GM23338 (cell line): ENCODE measurements around the gene EZR. TPM values are rescaled to one million over a fixed set of nuclear protein-coding genes. Genes with fewer than 3 reads are reported as not detected.
A peak's percentile ranks its signal among the peaks of the same experiment; 100 is the strongest.

Experiments
- ATAC-seq: fragments of 200-7000 bp; cut with Tn5 transposase; 3 replicates; pipeline ENCODE4 v1.9.1; 2020
- DNase-seq: peaks from one replicate; pipeline ENCODE4 v3.0.0-alpha.2; 2015; ENCODE audit warnings: low spot score
- H2AFZ ChIP-seq: fragments of 200-600 bp; sonication (generic); 2 replicates; pipeline ENCODE4 v1.8.0; 2016; ENCODE audit warnings: antibody characterized with exemption, mild to moderate bottlenecking, moderate library complexity
- H3F3A ChIP-seq: fragments of 200-600 bp; sonication (generic); replicated peaks from 2 replicates; pipeline ENCODE4 v1.8.0; 2017; ENCODE audit warnings: antibody characterized with exemption, mixed run types, low read depth
- H3K27ac ChIP-seq: fragments of 200-600 bp; sonication (generic); 2 replicates; pipeline ENCODE4 v1.6.1; 2016; ENCODE audit warnings: low read depth
- H3K27me3 ChIP-seq: fragments of 200-600 bp; sonication (generic); 2 replicates; pipeline ENCODE4 v1.8.0; 2016; ENCODE audit warnings: mild to moderate bottlenecking, mixed run types, moderate library complexity; ENCODE audit not compliant: insufficient read depth
- H3K36me3 ChIP-seq: fragments of 200-600 bp; sonication (generic); 2 replicates; pipeline ENCODE4 v1.8.0; 2016; ENCODE audit warnings: mild to moderate bottlenecking; ENCODE audit not compliant: insufficient read depth
- H3K4me1 ChIP-seq: fragments of 200-600 bp; sonication (generic); 2 replicates; pipeline ENCODE4 v1.8.0; 2016; ENCODE audit warnings: mild to moderate bottlenecking, moderate library complexity; ENCODE audit not compliant: insufficient read depth
- H3K4me2 ChIP-seq: fragments of 200-600 bp; sonication (generic); 2 replicates; pipeline ENCODE4 v1.7.1; 2017; ENCODE audit warnings: mixed run types
- H3K4me3 ChIP-seq: fragments of 200-600 bp; sonication (generic); 2 replicates; pipeline ENCODE4 v1.6.1; 2016; ENCODE audit warnings: mixed run types
- H3K79me2 ChIP-seq: fragments of 200-600 bp; sonication (generic); replicated peaks from 2 replicates; pipeline ENCODE4 v1.8.0; 2017; ENCODE audit warnings: mild to moderate bottlenecking; ENCODE audit not compliant: insufficient read depth
- H3K9me2 ChIP-seq: fragments of 200-600 bp; sonication (generic); 2 replicates; pipeline ENCODE4 v1.8.0; 2017; ENCODE audit not compliant: insufficient read depth
- H4K20me1 ChIP-seq: fragments of 200-600 bp; sonication (generic); replicated peaks from 2 replicates; pipeline ENCODE4 v1.8.0; 2017; ENCODE audit warnings: mild to moderate bottlenecking; ENCODE audit not compliant: insufficient read depth
- H3K27ac Mint-ChIP-seq: 2 replicates; pipeline ENCODE4 v1.8.0; 2020; ENCODE audit warnings: inconsistent platforms, mild to moderate bottlenecking, moderate library complexity, mixed read lengths
- H3K27me3 Mint-ChIP-seq: 3 replicates; pipeline ENCODE4 v1.8.0; 2022; ENCODE audit warnings: low read depth, mild to moderate bottlenecking, moderate library complexity, mixed read lengths, inconsistent platforms; ENCODE audit not compliant: insufficient read depth, poor library complexity
- H3K36me3 Mint-ChIP-seq: 3 replicates; pipeline ENCODE4 v1.8.0; 2021; ENCODE audit warnings: low read depth, mild to moderate bottlenecking, inconsistent platforms, moderate library complexity, mixed read lengths
- H3K4me1 Mint-ChIP-seq: 3 replicates; pipeline ENCODE4 v1.8.0; 2020; ENCODE audit warnings: mild to moderate bottlenecking, inconsistent platforms, mixed read lengths
- H3K4me3 Mint-ChIP-seq: 3 replicates; pipeline ENCODE4 v1.8.0; 2021; ENCODE audit warnings: moderate library complexity, mild to moderate bottlenecking, inconsistent platforms, mixed read lengths
- H3K9me3 Mint-ChIP-seq: 3 replicates; pipeline ENCODE4 v1.8.0; 2020; ENCODE audit warnings: moderate library complexity, mild to moderate bottlenecking, inconsistent platforms, mixed read lengths
- CTCF ChIP-seq, 2 experiments: fragments of 200-600 bp in 1 of 2; sonication (generic) in 1 of 2; conservative IDR thresholded peaks; 2 replicates each; pipeline versions ENCODE4 v1.5.1 to v1.6.1; 2016 to 2017; ENCODE audit warnings: antibody characterized with exemption in 2 of 2, low read depth in 2 of 2, mild to moderate bottlenecking in 2 of 2, moderate library complexity in 1 of 2
- ETS1 ChIP-seq: IDR thresholded peaks from 2 replicates; pipeline ENCODE4 v1.6.1; 2016; ENCODE audit warnings: antibody characterized with exemption
- EZH2 ChIP-seq: fragments of 200-600 bp; sonication (generic); IDR thresholded peaks from one replicate; pipeline ENCODE4 v1.8.0; 2017; ENCODE audit warnings: antibody characterized with exemption, mild to moderate bottlenecking, low read depth; ENCODE audit not compliant: unreplicated experiment
- EZH2phosphoT487 ChIP-seq: fragments of 200-600 bp; sonication (generic); IDR thresholded peaks from one replicate; pipeline ENCODE4 v1.8.1; 2018; ENCODE audit warnings: antibody characterized with exemption; ENCODE audit not compliant: unreplicated experiment
- JUNB ChIP-seq: IDR thresholded peaks from one replicate; pipeline ENCODE4 v1.6.1; 2016; ENCODE audit warnings: antibody characterized with exemption; ENCODE audit not compliant: unreplicated experiment
- NANOG ChIP-seq: IDR thresholded peaks from 2 replicates; pipeline ENCODE4 v1.6.1; 2016; ENCODE audit warnings: antibody characterized with exemption, borderline replicate concordance
- POLR2AphosphoS5 ChIP-seq: IDR thresholded peaks from 2 replicates; pipeline ENCODE4 v1.6.1; 2016; ENCODE audit warnings: antibody characterized with exemption, low read depth
- REST ChIP-seq: IDR thresholded peaks from one replicate; pipeline ENCODE4 v1.6.1; 2018; ENCODE audit warnings: antibody characterized with exemption; ENCODE audit not compliant: unreplicated experiment
- STAT1 ChIP-seq: IDR thresholded peaks from one replicate; pipeline ENCODE4 v1.6.1; 2016; ENCODE audit warnings: antibody characterized with exemption; ENCODE audit not compliant: unreplicated experiment
- ZNF114 ChIP-seq: fragments of 250-450 bp; sonication (Bioruptor Pico); IDR thresholded peaks from 2 replicates; pipeline ENCODE4 v1.5.0; 2020; ENCODE audit warnings: mild to moderate bottlenecking, moderate library complexity
- ZNF331 ChIP-seq: fragments of 250-450 bp; sonication (Bioruptor Pico); IDR thresholded peaks from 2 replicates; pipeline ENCODE4 v1.5.0; 2020; ENCODE audit warnings: low read depth, mild to moderate bottlenecking, moderate library complexity
- ZNF462 ChIP-seq: fragments of 250-450 bp; sonication (Bioruptor Pico); IDR thresholded peaks from 2 replicates; pipeline ENCODE4 v1.5.0; 2020; ENCODE audit warnings: mild to moderate bottlenecking, moderate library complexity
- polyA plus RNA-seq: library from polyadenylated mRNA; unstranded; fragments of >200 nt; fragmentation: Nextera tagmentation; extraction: Ambion mirVana; gene quantifications from 2 replicates; pipeline ENCODE4 v1.2.1, GENCODE V29; 2016
- total RNA-seq: library from RNA; depleted of rRNA; stranded (reverse); fragments of >200 nt; shearing (Covaris generic); gene quantifications from 2 replicates; pipeline ENCODE4 v1.2.3, GENCODE V29; 2014

EZR gene
- total and polyA plus RNA-seq, 2 experiments from 2014 or later: 199 to 208 TPM

- TF ChIP-seq REST: no peak
- no peak for TF ChIP-seq EZH2
- TF ChIP-seq JUNB: no peak
- TF ChIP-seq NANOG: no peak
- TF ChIP-seq POLR2AphosphoS5: no peak
- no peak for TF ChIP-seq CTCF (conservative IDR thresholded peaks at IDR 0.05; ENCODE audit: low read depth in 2 of 2)
- no peak for TF ChIP-seq EZH2phosphoT487
- no peak for TF ChIP-seq ZNF114
- TF ChIP-seq STAT1: no peak
- TF ChIP-seq ETS1: no peak
- TF ChIP-seq ZNF331 (CRISPR knock-in tag): no peak
Observed at GRCh38 chr6:158812611-158813010, 6.6 kb downstream of the EZR start (continued).

- Histone ChIP-seq H3K79me2 (peaks cover 100% of the 10 kb centered on the region), H3K4me1 (peaks cover 95% of the 10 kb centered on the region), H3K4me2 (peak overlapping the region; percentile 49), H3K27me3 (no peaks in the 10 kb centered on the region), H3K36me3 (peaks cover 14% of the 10 kb centered on the region), H3F3A (0 out of 2 replicates have a peak, but pooled peaks cover 8% of the 10 kb centered on the region), H2AFZ (no peak overlapping the region), H3K27ac (peak overlapping the region; percentile 73), H4K20me1 (peaks cover 86% of the 10 kb centered on the region), H3K9me2 (no peaks in the 10 kb centered on the region), H3K4me3 (peak overlapping the region; percentile 21)
- peaks cover 76% of the 10 kb centered on the region for H3K36me3 Mint-ChIP-seq
- peaks cover 15% of the 10 kb centered on the region for H3K27me3 Mint-ChIP-seq
- ATAC-seq: peak; percentile 9; the same call in 2 of the 3 replicates
- H3K9me3 Mint-ChIP-seq: no peaks in the 10 kb centered on the region
- no peak overlapping the region; the same call in 2 of the 3 replicates for H3K4me3 Mint-ChIP-seq
- no peak overlapping the region for H3K27ac Mint-ChIP-seq
- H3K4me1 Mint-ChIP-seq: peaks cover 96% of the 10 kb centered on the region
- no peak for DNase-seq
- TF ChIP-seq ZNF462 (CRISPR knock-in tag) (no peak), ZNF114 (no peak), NANOG (no peak), STAT1 (no peak)
Observed at GRCh38 chr6:158810155-158811095, 8.7 kb downstream of the EZR start.
